GM18511 (cell line): ENCODE results near the gene CMIP.

ENCODE experiments used
- ATAC-seq: cut with Tn5 transposase; IDR thresholded peaks from one replicate; pipeline ENCODE4 v1.9.1; 2021; ENCODE audit warnings: mild to moderate bottlenecking, moderate library complexity; ENCODE audit not compliant: unreplicated experiment

Gene CMIP

GRCh38 chr16:81491541-81492188 is 47.1 kb downstream of the CMIP start:
- no peak for ATAC-seq

GRCh38 chr16:81492311-81492761 is 47.7 kb downstream of the CMIP start:
- no peak for ATAC-seq

- no peak for ATAC-seq
Observed at GRCh38 chr16:81492965-81493754, 48.6 kb downstream of the CMIP start.

- ATAC-seq: no peak
Observed at GRCh38 chr16:81493755-81494433, 49.3 kb downstream of the CMIP start.

DNA sequence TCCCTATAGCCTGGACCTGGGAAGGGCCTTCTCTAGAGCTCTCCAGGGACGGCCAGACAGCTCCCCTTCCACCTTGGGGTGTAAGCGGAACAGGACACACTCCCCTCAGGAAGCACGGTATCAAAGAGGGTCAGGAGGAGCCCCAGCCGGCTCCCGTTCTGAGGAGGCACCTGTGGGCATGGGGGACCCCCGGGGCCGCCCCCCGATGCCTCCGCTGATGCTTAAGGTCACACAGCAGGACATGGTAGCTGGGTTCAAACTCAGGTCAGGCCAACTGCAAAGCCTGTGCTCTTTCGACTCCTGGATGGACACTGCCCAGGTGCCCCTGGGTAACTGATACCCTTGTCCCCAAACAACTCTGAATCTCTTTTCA is 49.8 kb downstream of the CMIP start:
- no peak for ATAC-seq

DNA sequence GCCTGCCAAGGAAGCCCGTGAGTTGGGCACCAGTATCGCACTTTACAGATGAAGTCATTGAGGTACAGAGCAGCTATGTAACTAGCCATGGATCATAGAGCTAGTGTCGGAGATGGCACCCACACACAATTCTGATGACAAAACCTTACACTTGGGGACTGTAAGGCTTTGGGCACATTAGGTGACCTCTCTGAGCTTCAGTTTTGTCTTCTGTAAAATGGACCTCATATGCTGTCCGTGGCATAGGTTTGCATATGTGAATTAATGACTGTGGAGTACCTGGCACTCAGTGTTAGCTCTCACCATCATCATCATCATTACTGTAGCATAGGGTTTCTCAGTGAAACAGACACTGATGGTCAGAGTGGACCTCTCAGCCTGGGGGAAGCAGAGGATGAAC is 50.3 kb downstream of the CMIP start:
- ATAC-seq: no peak

DNA sequence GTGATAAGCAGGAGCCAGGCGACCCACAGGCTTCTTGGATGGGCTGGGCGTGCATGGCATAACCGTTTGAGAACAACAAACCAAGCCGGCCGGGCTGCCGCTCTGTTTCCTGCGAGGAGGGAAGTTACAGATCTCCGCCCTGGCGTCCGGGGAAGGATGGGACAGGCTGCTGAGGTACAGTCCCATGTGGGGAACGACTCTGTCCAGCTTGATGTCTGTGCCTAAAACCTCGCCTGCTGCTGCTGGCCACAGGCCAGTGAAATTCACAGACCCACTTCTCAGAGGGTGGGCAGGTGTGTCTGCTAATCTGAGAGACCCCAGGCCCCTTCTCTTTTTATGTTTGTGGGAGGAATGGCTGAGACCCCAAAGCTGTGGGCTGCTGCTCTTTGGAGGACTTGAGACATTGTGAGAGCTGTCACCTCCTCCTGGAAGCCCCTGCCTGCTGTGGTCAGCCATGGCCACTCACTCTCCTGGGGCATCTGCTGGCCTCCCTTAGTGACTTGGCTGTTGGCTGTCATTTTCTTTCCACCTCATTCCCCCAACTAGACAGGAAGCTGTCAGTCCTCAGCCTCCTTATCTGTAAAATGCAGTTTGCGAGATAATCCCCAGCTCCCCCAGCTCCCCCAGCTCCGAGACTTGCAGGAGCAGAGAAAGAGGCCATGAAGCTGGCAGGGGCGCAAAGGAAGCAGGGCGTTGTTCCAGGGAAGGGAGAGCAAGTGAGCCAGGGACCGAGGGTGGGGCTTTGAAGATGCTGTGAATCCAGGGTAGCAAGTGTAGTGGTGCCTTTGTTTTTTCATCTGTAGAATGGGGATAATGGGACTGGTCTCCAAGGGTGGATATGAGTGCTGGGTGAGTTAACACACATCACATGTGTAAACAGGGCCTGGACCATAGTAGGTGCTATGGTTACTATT is 51.0 kb downstream of the CMIP start:
- no peak for ATAC-seq

GRCh38 chr16:81496321-81496720 is 51.7 kb downstream of the CMIP start:
- ATAC-seq: no peak

DNA sequence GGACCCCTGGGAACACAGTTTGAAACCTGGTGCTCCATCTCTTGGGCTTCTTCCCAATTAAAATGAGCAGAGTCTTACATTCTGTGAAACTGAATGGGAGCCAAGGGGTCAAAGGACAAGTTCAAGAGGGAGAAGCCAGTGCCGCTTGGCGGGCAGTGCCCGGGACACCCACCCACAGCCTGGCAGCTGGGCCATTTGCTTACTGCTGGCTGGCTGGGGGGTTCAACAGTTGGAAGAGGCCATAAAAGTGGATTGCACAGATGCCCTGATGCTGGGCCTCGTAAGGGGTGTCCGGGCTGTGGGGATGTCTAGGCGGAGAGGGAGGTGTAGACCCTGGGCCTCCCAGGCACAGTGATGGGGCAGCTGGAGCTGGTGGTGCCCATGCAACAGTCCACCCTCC is 52.1 kb downstream of the CMIP start:
- ATAC-seq: no peak

GRCh38 chr16:81497690-81498089 is 53.1 kb downstream of the CMIP start:
- no peak for ATAC-seq

GRCh38 chr16:81498351-81498750 is 53.7 kb downstream of the CMIP start:
- ATAC-seq: no peak

GRCh38 chr16:81499576-81500380 is 55.2 kb downstream of the CMIP start:
- no peak for ATAC-seq

DNA sequence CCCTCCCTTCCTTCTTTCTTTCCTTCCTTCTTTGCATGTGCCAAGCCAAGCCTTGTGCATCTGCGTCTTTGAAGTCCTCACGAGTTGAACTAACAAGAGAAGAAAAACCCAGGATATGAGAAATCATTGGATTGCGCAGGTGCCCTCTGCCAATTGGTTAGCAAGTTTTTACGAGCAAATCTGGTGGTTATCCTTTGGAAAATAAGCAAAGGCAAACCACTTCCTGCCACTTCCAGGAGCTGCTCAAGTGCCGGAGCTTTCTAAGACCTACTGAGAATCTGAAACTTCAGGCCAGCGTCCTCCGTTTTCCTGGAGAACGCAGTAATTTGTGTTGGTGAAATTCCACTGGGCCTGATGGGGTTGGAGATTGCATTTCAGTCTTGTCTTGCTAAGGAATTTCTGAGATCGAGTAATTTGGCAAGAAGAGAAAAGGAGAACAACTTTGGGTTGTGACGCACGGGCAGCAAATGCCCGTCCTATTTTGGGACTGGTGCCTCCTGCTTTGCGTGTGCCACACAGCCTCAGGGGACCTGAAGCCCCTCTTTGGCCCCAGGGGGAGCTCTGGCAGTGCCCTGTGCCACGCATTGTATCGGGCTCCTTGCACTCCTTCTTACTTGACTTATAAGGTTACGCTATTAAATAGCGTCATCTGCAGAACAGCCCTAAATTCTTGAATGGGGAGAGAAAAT is 56.4 kb downstream of the CMIP start:
- ATAC-seq: no peak

- no peak for ATAC-seq
Observed at GRCh38 chr16:81502396-81503070, 57.9 kb downstream of the CMIP start.

GRCh38 chr16:81505011-81505661 is 60.5 kb downstream of the CMIP start:
- ATAC-seq: peak; percentile 88

DNA sequence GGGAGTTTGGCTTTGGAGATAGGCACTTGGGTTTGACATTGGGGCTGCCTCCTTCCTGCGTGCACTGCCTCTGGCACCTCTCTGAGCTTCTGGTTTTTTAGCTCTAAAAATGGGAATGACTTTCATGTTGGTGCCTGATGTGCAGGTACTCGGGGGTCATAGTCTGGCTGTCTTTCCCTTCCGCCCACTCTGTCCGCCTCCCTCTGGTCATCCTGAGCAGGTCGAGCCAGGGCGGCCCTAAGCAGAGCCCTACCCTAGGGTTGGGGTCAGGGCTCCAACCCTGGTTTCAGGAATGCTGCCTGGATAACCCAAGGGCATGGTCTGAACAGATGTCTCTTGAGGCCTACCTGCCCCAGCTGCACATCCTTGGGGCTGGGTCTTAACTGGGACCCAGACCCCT is 64.8 kb downstream of the CMIP start:
- ATAC-seq: no peak

DNA sequence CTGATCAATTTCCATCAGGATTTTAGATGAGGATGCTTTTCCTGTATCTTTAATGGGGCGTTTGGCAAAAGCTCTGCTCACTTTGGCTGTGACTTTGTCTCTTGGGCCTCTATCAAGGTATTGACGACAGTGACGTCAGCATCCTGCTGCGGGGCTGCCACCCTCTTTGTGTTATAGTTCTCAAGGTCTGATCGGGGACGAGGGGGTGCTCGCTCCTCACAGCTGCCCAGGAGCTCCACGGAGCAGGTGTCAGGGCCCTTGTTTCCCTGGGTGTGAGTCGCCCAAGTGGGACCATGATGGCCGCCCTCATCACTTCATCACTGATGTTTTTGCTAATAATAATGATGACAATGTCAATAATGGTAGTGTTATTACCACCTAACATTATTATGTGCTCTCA is 65.4 kb downstream of the CMIP start:
- ATAC-seq: no peak

GRCh38 chr16:81511371-81511770 is 66.8 kb downstream of the CMIP start:
- no peak for ATAC-seq
